AG10803 (cell line): Measurements from ENCODE around the gene RASSF5.

Source experiments
- DNase-seq: peaks from one replicate; pipeline ENCODE4 v3.0.0; 2010; ENCODE audit warnings: low read depth
- H3K4me3 ChIP-seq: 2 replicates; pipeline ENCODE4 v1.5.1; 2011; ENCODE audit warnings: mild to moderate bottlenecking, low read length, control low read depth
- TF ChIP-seq, protein P1 (sequence below): conservative IDR thresholded peaks from 2 replicates; pipeline ENCODE4 v1.5.1; 2011; ENCODE audit warnings: mild to moderate bottlenecking, low read length, control low read depth, inconsistent platforms

Gene RASSF5

DNA sequence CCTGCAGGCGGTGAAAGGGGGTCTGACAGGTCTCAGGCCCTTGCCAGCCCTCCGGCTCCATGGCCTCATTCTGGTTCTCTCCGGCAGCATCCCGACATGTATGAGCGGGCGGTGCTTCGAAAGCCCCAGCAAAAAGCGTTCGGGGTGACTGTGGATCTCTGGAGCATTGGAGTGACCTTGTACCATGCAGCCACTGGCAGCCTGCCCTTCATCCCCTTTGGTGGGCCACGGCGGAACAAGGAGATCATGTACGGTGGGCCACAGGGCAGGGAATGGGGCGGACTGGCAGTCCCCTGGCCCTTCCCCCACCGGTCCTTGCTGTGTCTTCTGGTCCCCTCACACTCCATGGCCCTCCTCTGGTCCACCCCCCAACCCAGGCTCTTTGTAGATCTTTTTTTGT, 30.7 kb upstream of the RASSF5 start:
- H3K4me3 ChIP-seq, result no peak overlapping the region
- TF ChIP-seq, protein P1, sequence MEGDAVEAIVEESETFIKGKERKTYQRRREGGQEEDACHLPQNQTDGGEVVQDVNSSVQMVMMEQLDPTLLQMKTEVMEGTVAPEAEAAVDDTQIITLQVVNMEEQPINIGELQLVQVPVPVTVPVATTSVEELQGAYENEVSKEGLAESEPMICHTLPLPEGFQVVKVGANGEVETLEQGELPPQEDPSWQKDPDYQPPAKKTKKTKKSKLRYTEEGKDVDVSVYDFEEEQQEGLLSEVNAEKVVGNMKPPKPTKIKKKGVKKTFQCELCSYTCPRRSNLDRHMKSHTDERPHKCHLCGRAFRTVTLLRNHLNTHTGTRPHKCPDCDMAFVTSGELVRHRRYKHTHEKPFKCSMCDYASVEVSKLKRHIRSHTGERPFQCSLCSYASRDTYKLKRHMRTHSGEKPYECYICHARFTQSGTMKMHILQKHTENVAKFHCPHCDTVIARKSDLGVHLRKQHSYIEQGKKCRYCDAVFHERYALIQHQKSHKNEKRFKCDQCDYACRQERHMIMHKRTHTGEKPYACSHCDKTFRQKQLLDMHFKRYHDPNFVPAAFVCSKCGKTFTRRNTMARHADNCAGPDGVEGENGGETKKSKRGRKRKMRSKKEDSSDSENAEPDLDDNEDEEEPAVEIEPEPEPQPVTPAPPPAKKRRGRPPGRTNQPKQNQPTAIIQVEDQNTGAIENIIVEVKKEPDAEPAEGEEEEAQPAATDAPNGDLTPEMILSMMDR, result no peak
- no peak for DNase-seq

GRCh38 chr1:206477110-206477509, 30.2 kb upstream of the RASSF5 start:
- H3K4me3 ChIP-seq, result no peak overlapping the region
- TF ChIP-seq, protein P1, result no peak
- no peak for DNase-seq

DNA sequence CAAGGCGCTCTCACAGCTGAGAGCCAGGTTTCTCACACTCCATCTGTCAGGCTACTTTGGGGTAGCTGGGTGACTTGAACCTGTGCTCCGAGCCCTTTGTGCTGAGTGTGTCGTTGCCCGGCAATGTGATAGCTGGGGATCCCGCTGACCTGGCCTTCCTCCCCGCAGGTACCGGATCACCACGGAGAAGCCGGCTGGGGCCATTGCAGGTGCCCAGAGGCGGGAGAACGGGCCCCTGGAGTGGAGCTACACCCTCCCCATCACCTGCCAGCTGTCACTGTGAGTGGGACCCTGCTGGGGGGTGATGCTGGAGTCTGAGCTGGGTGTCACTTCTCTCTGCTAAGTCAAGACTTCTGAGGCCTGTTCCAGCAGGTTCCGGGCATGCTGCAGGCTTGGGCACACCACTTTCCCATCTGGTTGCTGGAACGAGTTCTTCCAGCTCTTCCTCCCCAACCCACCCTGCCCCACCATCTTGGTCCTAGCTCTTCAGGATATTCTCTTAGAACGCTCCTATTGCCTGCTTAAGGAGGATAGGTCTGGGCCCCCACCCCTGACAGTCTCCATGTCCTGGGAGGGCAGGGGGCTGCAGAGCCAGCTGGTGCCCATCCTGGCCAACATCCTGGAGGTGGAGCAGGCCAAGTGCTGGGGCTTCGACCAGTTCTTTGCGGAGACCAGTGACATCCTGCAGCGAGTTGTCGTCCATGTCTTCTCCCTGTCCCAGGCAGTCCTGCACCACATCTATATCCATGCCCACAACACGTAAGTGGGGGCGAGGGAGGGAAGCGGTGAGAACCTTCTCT, 29.6 kb upstream of the RASSF5 start:
- H3K4me3 ChIP-seq, result no peak overlapping the region
- no peak for DNase-seq
- TF ChIP-seq, protein P1, result no peak

DNA sequence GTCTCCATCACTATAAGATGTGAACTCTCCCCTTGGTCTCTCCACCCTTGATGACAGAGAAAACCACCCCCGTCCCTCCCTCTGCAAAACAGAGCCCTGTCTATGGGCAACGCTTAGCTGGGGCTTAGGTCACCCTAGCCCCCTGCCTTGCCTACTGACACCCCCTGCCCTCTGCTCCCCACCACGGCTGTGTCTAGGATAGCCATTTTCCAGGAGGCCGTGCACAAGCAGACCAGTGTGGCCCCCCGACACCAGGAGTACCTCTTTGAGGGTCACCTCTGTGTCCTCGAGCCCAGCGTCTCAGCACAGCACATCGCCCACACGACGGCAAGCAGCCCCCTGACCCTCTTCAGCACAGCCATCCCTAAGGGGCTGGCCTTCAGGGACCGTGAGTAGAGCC, 28.6 kb upstream of the RASSF5 start:
- no peak overlapping the region for H3K4me3 ChIP-seq
- no peak for DNase-seq
- TF ChIP-seq, protein P1, result no peak

DNA sequence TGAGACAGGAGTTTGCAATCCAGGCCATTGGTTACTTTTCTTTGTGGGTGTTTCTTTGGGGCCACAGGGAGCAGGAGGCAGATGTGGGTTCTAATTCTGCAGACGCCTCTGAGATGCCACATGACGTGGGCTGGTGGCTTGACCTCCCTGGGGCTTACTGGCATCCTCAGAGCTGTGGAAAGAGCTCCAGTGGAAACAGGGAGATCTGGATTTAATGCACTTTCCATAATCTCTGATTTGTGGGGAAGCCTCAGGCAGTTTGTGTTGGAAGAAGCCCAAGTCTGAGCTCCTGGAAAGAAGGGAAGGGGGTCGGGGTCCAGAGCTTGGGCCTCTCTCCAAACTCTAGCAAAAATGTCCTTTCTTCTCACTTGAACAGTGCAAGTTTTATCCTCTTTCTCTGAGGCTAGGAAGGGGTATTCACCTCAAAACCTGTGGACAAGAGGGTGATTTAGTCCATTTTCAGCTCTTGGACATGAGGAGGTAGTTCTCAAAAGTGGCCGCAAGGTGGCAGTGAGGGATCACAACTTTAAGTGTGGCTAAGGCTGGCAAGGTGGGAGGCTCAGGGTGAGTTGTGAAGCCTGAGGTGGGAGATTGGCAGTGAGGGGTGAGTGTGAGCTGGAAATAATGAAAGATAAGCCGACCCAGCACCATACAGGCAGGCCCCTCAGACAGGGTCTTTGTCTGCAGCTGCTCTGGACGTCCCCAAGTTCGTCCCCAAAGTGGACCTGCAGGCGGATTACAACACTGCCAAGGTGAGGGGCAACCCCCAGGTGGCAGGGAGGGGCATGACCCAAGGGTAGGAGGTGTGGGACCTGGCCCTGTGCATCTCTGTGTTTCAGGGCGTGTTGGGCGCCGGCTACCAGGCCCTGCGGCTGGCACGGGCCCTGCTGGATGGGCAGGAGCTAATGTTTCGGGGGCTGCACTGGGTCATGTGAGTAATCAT, 27.9 kb upstream of the RASSF5 start:
- TF ChIP-seq, protein P1, result peak; percentile 84
- no peak overlapping the region for H3K4me3 ChIP-seq
- DNase-seq, result peak; percentile 74

- DNase-seq, result no peak
- TF ChIP-seq, protein P1, result no peak
- H3K4me3 ChIP-seq, result no peak overlapping the region
Measured at GRCh38 chr1:206480211-206480610, 27.1 kb upstream of the RASSF5 start.
